ENCODE results near the gene EOLA2.
"Not testable (repeated sequence)": the region's sequence is repeated elsewhere in the genome, so short reads cannot be mapped to it uniquely, and the experiment has no call there.

- not testable (repeated sequence) for TF ChIP-seq ZNF121 (CRISPR knock-in tag; conservative IDR thresholded peaks at IDR 0.05); POLR2A (conservative IDR thresholded peaks at IDR 0.05); POLR2AphosphoS5 (IDR thresholded peaks at IDR 0.05; ENCODE audit: control insufficient read depth, insufficient read depth, low read depth, low read length); RREB1 (CRISPR knock-in tag; IDR thresholded peaks at IDR 0.05); RB1 (IDR thresholded peaks at IDR 0.05; ENCODE audit: low read depth); TAF1 (IDR thresholded peaks at IDR 0.05; ENCODE audit: control insufficient read depth, extremely low read depth, insufficient read depth, low read length, severe bottlenecking); DNMT1 (IDR thresholded peaks at IDR 0.05); ZBTB17 (CRISPR knock-in tag; IDR thresholded peaks at IDR 0.05); RBM22 (IDR thresholded peaks at IDR 0.05; ENCODE audit: low read depth, low read length, poor library complexity, severe bottlenecking); HSF4 (CRISPR knock-in tag; IDR thresholded peaks at IDR 0.05; ENCODE audit: borderline replicate concordance)
Measured at GRCh38 chrX:149946932-149947331, 8.6 kb upstream of the EOLA2 start.

Data from K562 (cell line).